Measurements from ENCODE around the gene MTHFD2. TPM values are rescaled to one million over a fixed set of nuclear protein-coding genes. Genes with fewer than 3 reads are reported as not detected.
A peak's percentile ranks its signal among the peaks of the same experiment; 100 is the strongest.

MTHFD2 gene
- total RNA-seq, 3 donors from 2014 or later (not counting 1 experiment from before 2014, with no cell fraction given), result 28.7 to 41.1 (median 40.5) TPM

GRCh38 chr2:74216642-74217041 is 18.2 kb downstream of the MTHFD2 start:
- no peaks in the 10 kb centered on the region for H3K27me3 ChIP-seq (ENCODE audit: control insufficient read depth, insufficient read depth, low read length)
- no peak for DNase-seq
- intact Hi-C loops (cut with micrococcal nuclease), result no loop called here
- H3K4me1 ChIP-seq (ENCODE audit: control insufficient read depth, insufficient read depth, low read length), result no peaks in the 10 kb centered on the region
- H3K4me3 Mint-ChIP-seq, result no peak overlapping the region
- H3K27me3 Mint-ChIP-seq (ENCODE audit: low read depth in 2 of 2), result no peaks in the 10 kb centered on the region
- no peak overlapping the region for H3K4me3 ChIP-seq (ENCODE audit: low read length)
- H3K27ac ChIP-seq (ENCODE audit: low read length), result no peak overlapping the region
- no peaks in the 10 kb centered on the region for H3K9me3 Mint-ChIP-seq
- H3K4me1 Mint-ChIP-seq, result no peaks in the 10 kb centered on the region
- ATAC-seq, result no peak
- 96% methylated on average over 1 of the region's 2 CpGs for WGBS (ENCODE audit: insufficient coverage)
- no peaks in the 10 kb centered on the region for H3K36me3 Mint-ChIP-seq
- H3K36me3 ChIP-seq (ENCODE audit: control insufficient read depth, insufficient read depth, low read length), result peaks cover 38% of the 10 kb centered on the region
- H3K27ac Mint-ChIP-seq, result no peak overlapping the region
- TF ChIP-seq CTCF (IDR thresholded peaks at IDR 0.05), result no peak
- H3K9me3 ChIP-seq (ENCODE audit: control insufficient read depth, insufficient read depth, low read length), result no peaks in the 10 kb centered on the region

- no peak for TF ChIP-seq CTCF (IDR thresholded peaks at IDR 0.05)
- ATAC-seq, result no peak
- Histone ChIP-seq H3K27me3 (ENCODE audit: control insufficient read depth, insufficient read depth, low read length) (no peaks in the 10 kb centered on the region), H3K4me1 (ENCODE audit: control insufficient read depth, insufficient read depth, low read length) (no peaks in the 10 kb centered on the region), H3K4me3 (ENCODE audit: low read length) (no peak overlapping the region), H3K36me3 (ENCODE audit: control insufficient read depth, insufficient read depth, low read length) (peaks cover 18% of the 10 kb centered on the region), H3K9me3 (ENCODE audit: control insufficient read depth, insufficient read depth, low read length) (no peaks in the 10 kb centered on the region), H3K27ac (ENCODE audit: low read length) (no peak overlapping the region)
- H3K27ac Mint-ChIP-seq, result no peak overlapping the region
- no peak overlapping the region for H3K4me3 Mint-ChIP-seq
- no peaks in the 10 kb centered on the region for H3K9me3 Mint-ChIP-seq
- 96% methylated on average over 5 of the region's 5 CpGs for WGBS (ENCODE audit: insufficient coverage)
- no peaks in the 10 kb centered on the region for H3K4me1 Mint-ChIP-seq
- intact Hi-C loops (cut with micrococcal nuclease), result no loop called here
- H3K36me3 Mint-ChIP-seq, result no peaks in the 10 kb centered on the region
- H3K27me3 Mint-ChIP-seq (ENCODE audit: low read depth in 2 of 2), result no peaks in the 10 kb centered on the region
- DNase-seq, result no peak
These were observed 21.6 kb downstream of the MTHFD2 start for GRCh38 chr2:74219846-74220486.

GRCh38 chr2:74221091-74221490 is 22.7 kb downstream of the MTHFD2 start:
- no peak overlapping the region for H3K4me3 ChIP-seq (ENCODE audit: low read length)
- no peaks in the 10 kb centered on the region for H3K27me3 ChIP-seq (ENCODE audit: control insufficient read depth, insufficient read depth, low read length)
- no peak for ATAC-seq
- Mint-ChIP-seq H3K27ac (peak overlapping the region in 1 of 2 donors; percentile 35), H3K36me3 (no peaks in the 10 kb centered on the region), H3K4me3 (no peak overlapping the region), H3K27me3 (ENCODE audit: low read depth in 2 of 2) (no peaks in the 10 kb centered on the region), H3K9me3 (no peaks in the 10 kb centered on the region), H3K4me1 (no peaks in the 10 kb centered on the region)
- H3K4me1 ChIP-seq (ENCODE audit: control insufficient read depth, insufficient read depth, low read length), result no peaks in the 10 kb centered on the region
- H3K9me3 ChIP-seq (ENCODE audit: control insufficient read depth, insufficient read depth, low read length), result no peaks in the 10 kb centered on the region
- intact Hi-C loops (cut with micrococcal nuclease), result no loop called here
- peaks cover 15% of the 10 kb centered on the region for H3K36me3 ChIP-seq (ENCODE audit: control insufficient read depth, insufficient read depth, low read length)
- TF ChIP-seq CTCF (IDR thresholded peaks at IDR 0.05), result no peak
- WGBS (ENCODE audit: insufficient coverage), result 100% methylated on average over 5 of the region's 6 CpGs
- H3K27ac ChIP-seq (ENCODE audit: low read length), result no peak overlapping the region
- no peak for DNase-seq

All from natural killer cell (primary cell).